ENCODE measurements around the gene ENDOU.

GRCh38 chr12:47700263-47700662 lies 25.0 kb downstream of the ENDOU start:
- TF ChIP-seq POLR2AphosphoS5 (IDR thresholded peaks at IDR 0.05; ENCODE audit: low read depth, low read length): no peak
- no peak for TF ChIP-seq TAF1 (IDR thresholded peaks at IDR 0.05; ENCODE audit: borderline replicate concordance, insufficient read depth, low read length)
- no peak for TF ChIP-seq SIN3A (IDR thresholded peaks at IDR 0.05; ENCODE audit: borderline replicate concordance, insufficient read depth, low read length)
- TF ChIP-seq REST (IDR thresholded peaks at IDR 0.05; ENCODE audit: insufficient read depth in 1 of 2, low read depth in 2 of 2, low read length in 2 of 2): no peak

All from PFSK-1 (cell line).